Vagina (tissue), 2 donors: ENCODE results near the gene DDX54. TPM values are rescaled to one million over a fixed set of nuclear protein-coding genes. Genes with fewer than 3 reads are reported as not detected.

Experiments
- DNase-seq, 2 donors: peaks; one replicate each; pipeline ENCODE4 v3.0.0-alpha.2; 2017; ENCODE audit errors: extremely low spot score in 2 of 2
- H3K27ac ChIP-seq: fragments of 200-600 bp; sonication (generic); one replicate; pipeline ENCODE4 v1.5.1; 2019
- H3K27me3 ChIP-seq: fragments of 200-600 bp; sonication (generic); one replicate; pipeline ENCODE4 v1.5.1; 2019
- H3K36me3 ChIP-seq, 2 donors: fragments of 200-600 bp; sonication (generic); one replicate each; pipeline ENCODE4 v1.5.1; 2017 to 2019
- H3K4me1 ChIP-seq: fragments of 200-600 bp; sonication (generic); one replicate; pipeline ENCODE4 v1.5.1; 2019
- H3K4me3 ChIP-seq, 2 donors: fragments of 200-600 bp; sonication (generic); 1 replicate in 1 of 2; 2 replicates in 1 of 2; pipeline ENCODE4 v1.5.1; 2016 to 2019
- H3K9me3 ChIP-seq: fragments of 200-600 bp; sonication (generic); one replicate; pipeline ENCODE4 v1.5.1; 2019
- CTCF ChIP-seq, 3 experiments: fragments of 450-650 bp in 2 of 3; fragments of 200-600 bp in 1 of 3; sonication (generic) in 1 of 3; IDR thresholded peaks; one replicate each; pipeline ENCODE4 v1.5.1; 2017 to 2019; ENCODE audit warnings: antibody characterized with exemption in 3 of 3, mild to moderate bottlenecking in 2 of 3, moderate library complexity in 2 of 3
- POLR2A ChIP-seq, 2 donors: fragments of 450-650 bp; IDR thresholded peaks; one replicate each; pipeline ENCODE4 v1.6.1; 2017; ENCODE audit warnings: antibody characterized with exemption in 2 of 2, mild to moderate bottlenecking in 2 of 2, moderate library complexity in 2 of 2
- POLR2AphosphoS5 ChIP-seq, 2 donors: sonication (generic); formaldehyde crosslinking; IDR thresholded peaks; one replicate each; pipeline ENCODE4 v1.9.0; 2017; ENCODE audit warnings: antibody characterized with exemption in 2 of 2, mild to moderate bottlenecking in 2 of 2, low read depth in 1 of 2; ENCODE audit not compliant: insufficient read depth in 1 of 2
- intact Hi-C: fragments of 100-400 bp; cut with DNase I; formaldehyde crosslinking; loops from one replicate; pipeline ENCODE4 v1.15.1; 2023
- total RNA-seq: library from RNA; depleted of rRNA; stranded (reverse); fragments of >200 nt; gene quantifications from one replicate; pipeline ENCODE4 v1.2.3, GENCODE V29; 2016

The DDX54 gene
- total RNA-seq, 1 donor from 2014 or later: 52.5 TPM

- no peak for DNase-seq
- no peaks in the 10 kb centered on the region for H3K9me3 ChIP-seq
- H3K4me1 ChIP-seq: peaks cover 31% of the 10 kb centered on the region
- intact Hi-C loops: no loop called here
- H3K27ac ChIP-seq: no peak overlapping the region
- no peak for TF ChIP-seq POLR2AphosphoS5 (IDR thresholded peaks at IDR 0.05; ENCODE audit: insufficient read depth in 1 of 2, low read depth in 1 of 2)
- no peak for TF ChIP-seq POLR2A (IDR thresholded peaks at IDR 0.05)
- no peak for TF ChIP-seq CTCF (IDR thresholded peaks at IDR 0.05)
- no peaks in the 10 kb centered on the region for H3K27me3 ChIP-seq
- H3K4me3 ChIP-seq: no peak overlapping the region
- H3K36me3 ChIP-seq: peaks cover 0 to 25% of the 10 kb centered on the region in 2 donors
These were observed 2.2 kb downstream of the DDX54 start for GRCh38 chr12:113183030-113183589.

DNA sequence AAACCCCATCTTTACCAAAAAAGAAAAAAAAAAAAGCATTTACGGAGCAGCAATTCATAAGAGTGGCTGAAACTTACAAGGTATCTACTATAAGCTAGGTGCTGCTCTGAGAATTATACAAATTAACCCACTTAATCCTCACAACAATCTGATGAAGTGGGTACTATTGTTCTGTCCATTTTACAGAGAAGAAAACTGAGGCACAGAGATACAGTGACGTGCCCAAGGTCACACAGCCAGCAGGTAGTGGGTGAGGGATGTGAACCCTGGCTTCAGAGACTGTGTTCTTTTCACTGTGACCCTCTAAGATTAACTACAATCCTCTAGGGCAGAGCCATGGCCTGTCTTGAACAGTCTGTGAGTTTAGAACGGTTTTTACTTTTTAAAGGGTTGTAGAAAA, 3.3 kb downstream of the DDX54 start:
- Histone ChIP-seq H3K27ac (no peak overlapping the region), H3K36me3 (peaks cover 0 to 36% of the 10 kb centered on the region in 2 donors), H3K9me3 (no peaks in the 10 kb centered on the region), H3K27me3 (no peaks in the 10 kb centered on the region), H3K4me1 (peaks cover 26% of the 10 kb centered on the region), H3K4me3 (no peak overlapping the region)
- intact Hi-C loops: no loop called here
- TF ChIP-seq POLR2AphosphoS5 (IDR thresholded peaks at IDR 0.05; ENCODE audit: insufficient read depth in 1 of 2, low read depth in 1 of 2) (no peak), CTCF (IDR thresholded peaks at IDR 0.05) (no peak), POLR2A (IDR thresholded peaks at IDR 0.05) (no peak)
- DNase-seq: no peak

GRCh38 chr12:113180333-113180732, 4.9 kb downstream of the DDX54 start:
- Histone ChIP-seq H3K4me1 (peaks cover 16% of the 10 kb centered on the region), H3K9me3 (no peaks in the 10 kb centered on the region), H3K27ac (no peak overlapping the region), H3K4me3 (no peak overlapping the region), H3K27me3 (no peaks in the 10 kb centered on the region), H3K36me3 (peaks cover 0 to 52% of the 10 kb centered on the region in 2 donors)
- intact Hi-C loops: no loop called here
- DNase-seq: no peak
- no peak for TF ChIP-seq POLR2AphosphoS5 (IDR thresholded peaks at IDR 0.05; ENCODE audit: insufficient read depth in 1 of 2, low read depth in 1 of 2)
- no peak for TF ChIP-seq POLR2A (IDR thresholded peaks at IDR 0.05)
- TF ChIP-seq CTCF (IDR thresholded peaks at IDR 0.05): no peak

- Histone ChIP-seq H3K4me1 (peaks cover 11% of the 10 kb centered on the region), H3K9me3 (no peaks in the 10 kb centered on the region), H3K27ac (no peak overlapping the region), H3K27me3 (no peaks in the 10 kb centered on the region), H3K4me3 (no peak overlapping the region), H3K36me3 (peaks cover 0 to 60% of the 10 kb centered on the region in 2 donors)
- DNase-seq: no peak
- TF ChIP-seq POLR2AphosphoS5 (IDR thresholded peaks at IDR 0.05; ENCODE audit: insufficient read depth in 1 of 2, low read depth in 1 of 2): no peak
- no peak for TF ChIP-seq CTCF (IDR thresholded peaks at IDR 0.05)
- no peak for TF ChIP-seq POLR2A (IDR thresholded peaks at IDR 0.05)
- intact Hi-C loops: no loop called here
These were observed 6.3 kb downstream of the DDX54 start for GRCh38 chr12:113179023-113179422.

- peaks cover 0 to 95% of the 10 kb centered on the region in 2 donors for H3K36me3 ChIP-seq
- intact Hi-C loops: no loop called here
- no peak for DNase-seq
These were observed 10.6 kb downstream of the DDX54 start for GRCh38 chr12:113174461-113175384.

More at GRCh38 chr12:113174461-113175384, 10.6 kb downstream of the DDX54 start:
- Histone ChIP-seq H3K27ac (no peak overlapping the region), H3K9me3 (no peaks in the 10 kb centered on the region), H3K4me3 (no peak overlapping the region), H3K27me3 (no peaks in the 10 kb centered on the region), H3K4me1 (no peaks in the 10 kb centered on the region)
- TF ChIP-seq CTCF (IDR thresholded peaks at IDR 0.05) (peak; percentile 80 to 98 (median 88)), POLR2A (IDR thresholded peaks at IDR 0.05) (no peak), POLR2AphosphoS5 (IDR thresholded peaks at IDR 0.05; ENCODE audit: insufficient read depth in 1 of 2, low read depth in 1 of 2) (no peak)
